Astrocyte (in vitro differentiated cells and primary cell): Measurements from ENCODE around the gene EVA1C. TPM values are rescaled to one million over a fixed set of nuclear protein-coding genes. Genes with fewer than 3 reads are reported as not detected.

Experiments
- DNase-seq: peaks from one replicate; pipeline ENCODE4 v3.0.0-alpha.2; 2010; ENCODE audit warnings: low read depth
- FAIRE-seq: peaks from 2 replicates; lab custom pipeline; 2011; peaks lifted over from hg19 to GRCh38; lab: Jason Lieb, UNC
- H2AFZ ChIP-seq: 2 replicates; pipeline ENCODE4 v1.6.0; 2012; ENCODE audit warnings: low read depth, low read length, inconsistent platforms
- H3K27ac ChIP-seq: 2 replicates; pipeline ENCODE4 v1.5.1; 2011; ENCODE audit warnings: low read depth, low read length, inconsistent platforms
- H3K27me3 ChIP-seq: 2 replicates; pipeline ENCODE4 v1.6.0; 2011; ENCODE audit warnings: low read length, inconsistent platforms; ENCODE audit not compliant: insufficient read depth
- H3K36me3 ChIP-seq: 2 replicates; pipeline ENCODE4 v1.5.1; 2011; ENCODE audit warnings: low read length, inconsistent platforms; ENCODE audit not compliant: insufficient read depth
- H3K4me1 ChIP-seq: 2 replicates; pipeline ENCODE4 v1.5.1; 2011; ENCODE audit warnings: low read length, inconsistent platforms; ENCODE audit not compliant: insufficient read depth
- H3K4me2 ChIP-seq: 2 replicates; pipeline ENCODE4 v1.6.0; 2012; ENCODE audit warnings: low read length, inconsistent platforms
- H3K4me3 ChIP-seq: 2 replicates; pipeline ENCODE4 v1.5.1; 2011; ENCODE audit warnings: low read depth, mild to moderate bottlenecking, low read length, inconsistent platforms; ENCODE audit not compliant: insufficient read depth
- H3K79me2 ChIP-seq: 2 replicates; pipeline ENCODE4 v1.6.0; 2012; ENCODE audit warnings: mild to moderate bottlenecking, low read length, inconsistent platforms; ENCODE audit not compliant: insufficient read depth
- H3K9ac ChIP-seq: 2 replicates; pipeline ENCODE4 v1.6.0; 2012; ENCODE audit warnings: mild to moderate bottlenecking, low read length, inconsistent platforms
- H3K9me3 ChIP-seq: 2 replicates; pipeline ENCODE4 v1.5.1; 2012; ENCODE audit warnings: low read depth, mild to moderate bottlenecking, low read length, inconsistent platforms; ENCODE audit not compliant: insufficient read depth
- H4K20me1 ChIP-seq: 2 replicates; pipeline ENCODE4 v1.6.0; 2012; ENCODE audit warnings: low read length, inconsistent platforms; ENCODE audit not compliant: insufficient read depth
- H3K27ac Mint-ChIP-seq: one replicate; pipeline ENCODE4 v1.8.0; 2021; ENCODE audit warnings: mild to moderate bottlenecking, mixed read lengths; ENCODE audit not compliant: unreplicated experiment
- H3K27me3 Mint-ChIP-seq: one replicate; pipeline ENCODE4 v1.8.0; 2021; ENCODE audit warnings: low read depth, mixed read lengths; ENCODE audit not compliant: unreplicated experiment
- H3K36me3 Mint-ChIP-seq: one replicate; pipeline ENCODE4 v1.8.0; 2021; ENCODE audit warnings: low read depth, mixed read lengths; ENCODE audit not compliant: unreplicated experiment
- H3K4me1 Mint-ChIP-seq: one replicate; pipeline ENCODE4 v1.8.0; 2021; ENCODE audit warnings: low read depth, mixed read lengths; ENCODE audit not compliant: unreplicated experiment
- H3K4me3 Mint-ChIP-seq: one replicate; pipeline ENCODE4 v1.8.0; 2021; ENCODE audit warnings: mild to moderate bottlenecking, moderate library complexity, mixed read lengths; ENCODE audit not compliant: unreplicated experiment
- H3K9me3 Mint-ChIP-seq: one replicate; pipeline ENCODE4 v1.8.0; 2021; ENCODE audit warnings: mild to moderate bottlenecking, mixed read lengths; ENCODE audit not compliant: unreplicated experiment
- CTCF ChIP-seq: IDR thresholded peaks from 2 replicates; pipeline ENCODE4 v1.5.1; 2011; ENCODE audit warnings: low read depth, mild to moderate bottlenecking, inconsistent platforms, low read length, moderate library complexity; ENCODE audit not compliant: insufficient read depth
- EZH2 ChIP-seq: IDR thresholded peaks from 2 replicates; pipeline ENCODE4 v1.6.1; 2012; ENCODE audit warnings: mild to moderate bottlenecking, low read length, inconsistent platforms; ENCODE audit not compliant: insufficient read depth
- total RNA-seq: library from RNA; stranded (reverse); gene quantifications from 2 replicates; pipeline ENCODE4 v1.2.1, GENCODE V29; 2021

EVA1C gene
- total RNA-seq, 1 donor from 2014 or later = not detected

DNA sequence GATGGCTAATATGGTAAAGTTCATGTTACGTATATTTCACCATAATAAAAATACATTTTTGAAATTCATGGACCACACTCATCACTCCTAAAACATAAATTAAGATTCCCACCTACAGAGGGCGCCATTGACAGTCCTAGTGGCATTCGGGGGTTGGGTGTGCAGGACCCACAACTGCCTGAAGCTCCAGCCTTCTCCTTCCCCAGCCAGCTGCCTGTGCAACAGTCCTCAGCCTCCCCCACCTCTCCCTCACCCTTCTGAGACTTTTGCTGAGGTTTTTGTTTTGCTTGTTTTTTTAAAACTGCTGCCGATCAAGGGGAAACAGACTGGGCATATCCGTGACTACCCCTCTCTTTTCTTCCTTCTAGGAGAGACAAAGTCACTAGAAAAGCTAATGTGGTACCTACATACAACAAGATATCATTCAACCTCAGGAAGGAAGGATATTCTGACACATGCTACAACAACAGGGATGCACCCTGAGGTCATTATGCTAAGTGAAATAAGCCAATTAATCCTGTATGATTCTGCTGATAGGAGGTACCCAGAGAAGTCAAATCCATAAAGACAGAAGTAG, 9.2 kb upstream of the EVA1C start:
- no peak overlapping the region for H3K4me2 ChIP-seq
- H3K4me3 ChIP-seq = no peak overlapping the region
- no peaks in the 10 kb centered on the region for H3K4me1 ChIP-seq
- H2AFZ ChIP-seq = peak overlapping the region; percentile 12
- H3K4me3 Mint-ChIP-seq = no peak overlapping the region
- no peaks in the 10 kb centered on the region for H3K9me3 ChIP-seq
- FAIRE-seq (no peak), DNase-seq (peak; percentile 42)
- no peak overlapping the region for H3K27ac Mint-ChIP-seq
- TF ChIP-seq EZH2 (no peak), CTCF (peak; percentile 60)
- no peaks in the 10 kb centered on the region for H3K79me2 ChIP-seq
- H3K9me3 Mint-ChIP-seq = no peaks in the 10 kb centered on the region
- peaks cover 3% of the 10 kb centered on the region for H3K4me1 Mint-ChIP-seq
- H3K36me3 Mint-ChIP-seq = no peaks in the 10 kb centered on the region
- H3K27me3 Mint-ChIP-seq = peaks cover 21% of the 10 kb centered on the region
- H3K9ac ChIP-seq = no peak overlapping the region
- H3K36me3 ChIP-seq = no peaks in the 10 kb centered on the region
- no peaks in the 10 kb centered on the region for H4K20me1 ChIP-seq
- no peak overlapping the region for H3K27ac ChIP-seq
- H3K27me3 ChIP-seq = peaks cover 4% of the 10 kb centered on the region

GRCh38 chr21:32406405-32406804, 6.1 kb upstream of the EVA1C start:
- Histone ChIP-seq H3K4me1 (peaks cover 2% of the 10 kb centered on the region), H3K79me2 (no peaks in the 10 kb centered on the region), H3K9me3 (no peaks in the 10 kb centered on the region), H3K27ac (no peak overlapping the region), H3K27me3 (no peaks in the 10 kb centered on the region), H4K20me1 (no peaks in the 10 kb centered on the region), H2AFZ (peak overlapping the region; percentile 26), H3K4me3 (no peak overlapping the region), H3K4me2 (no peak overlapping the region), H3K9ac (no peak overlapping the region), H3K36me3 (no peaks in the 10 kb centered on the region)
- Mint-ChIP-seq H3K36me3 (no peaks in the 10 kb centered on the region), H3K27me3 (peaks cover 35% of the 10 kb centered on the region), H3K27ac (no peak overlapping the region), H3K9me3 (no peaks in the 10 kb centered on the region), H3K4me3 (no peak overlapping the region), H3K4me1 (peaks cover 3% of the 10 kb centered on the region)
- no peak for FAIRE-seq
- DNase-seq = no peak
- TF ChIP-seq CTCF = no peak
- no peak for TF ChIP-seq EZH2

- no peak for DNase-seq
- FAIRE-seq = no peak
- H3K27me3 Mint-ChIP-seq = peaks cover 60% of the 10 kb centered on the region
These were observed 2.2 kb upstream of the EVA1C start for GRCh38 chr21:32410291-32410690.

More at GRCh38 chr21:32410291-32410690, 2.2 kb upstream of the EVA1C start:
- peaks cover 27% of the 10 kb centered on the region for H3K4me1 ChIP-seq
- H3K27ac ChIP-seq = no peak overlapping the region
- H3K27ac Mint-ChIP-seq = no peak overlapping the region
- peaks cover 5% of the 10 kb centered on the region for H3K79me2 ChIP-seq
- no peak overlapping the region for H2AFZ ChIP-seq
- no peaks in the 10 kb centered on the region for H3K9me3 ChIP-seq
- TF ChIP-seq EZH2 = no peak
- no peak for TF ChIP-seq CTCF
- no peaks in the 10 kb centered on the region for H4K20me1 ChIP-seq
- no peak overlapping the region for H3K4me2 ChIP-seq
- H3K36me3 Mint-ChIP-seq = no peaks in the 10 kb centered on the region
- H3K9ac ChIP-seq = no peak overlapping the region
- no peaks in the 10 kb centered on the region for H3K27me3 ChIP-seq
- H3K4me3 ChIP-seq = no peak overlapping the region
- H3K36me3 ChIP-seq = no peaks in the 10 kb centered on the region
- no peaks in the 10 kb centered on the region for H3K4me1 Mint-ChIP-seq
- no peak overlapping the region for H3K4me3 Mint-ChIP-seq
- no peaks in the 10 kb centered on the region for H3K9me3 Mint-ChIP-seq
